Measurements from ENCODE around the gene CXCL8.

- TF ChIP-seq CTCF (IDR thresholded peaks at IDR 0.05) (no peak), POLR2A (IDR thresholded peaks at IDR 0.05) (no peak)
Observed at GRCh38 chr4:73751830-73752229, 11.5 kb downstream of the CXCL8 start.
